Middle frontal gyrus (tissue), 1 donor: ENCODE results near the gene IQCK.

Source experiments
- DNase-seq: peaks from one replicate; pipeline ENCODE4 v3.0.0-alpha.2; 2015; ENCODE audit warnings: low spot score; ENCODE audit errors: extremely low spot score

Gene IQCK

DNA sequence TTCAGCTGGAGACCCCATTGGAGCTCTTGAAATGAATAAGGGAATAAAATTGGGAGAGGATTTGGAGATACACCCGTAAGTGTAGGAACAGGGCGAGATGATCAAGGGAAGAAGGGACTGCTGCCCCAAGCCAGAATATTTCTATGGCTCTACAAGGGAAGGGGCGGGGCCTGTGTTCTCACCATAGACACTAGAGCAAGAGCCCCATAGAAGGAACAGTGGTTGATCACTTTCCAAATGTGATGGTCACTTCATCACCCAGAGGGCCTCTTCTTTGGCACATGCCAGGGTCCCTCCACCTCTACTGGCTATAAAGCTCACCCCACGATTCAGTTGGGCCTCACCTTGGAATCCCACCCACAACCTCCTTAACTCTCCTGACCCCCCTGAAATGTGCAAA, 141.5 kb downstream of the IQCK start:
- no peak for DNase-seq

- DNase-seq: no peak
Observed at GRCh38 chr16:19860166-19861041, 142.3 kb downstream of the IQCK start.

DNA sequence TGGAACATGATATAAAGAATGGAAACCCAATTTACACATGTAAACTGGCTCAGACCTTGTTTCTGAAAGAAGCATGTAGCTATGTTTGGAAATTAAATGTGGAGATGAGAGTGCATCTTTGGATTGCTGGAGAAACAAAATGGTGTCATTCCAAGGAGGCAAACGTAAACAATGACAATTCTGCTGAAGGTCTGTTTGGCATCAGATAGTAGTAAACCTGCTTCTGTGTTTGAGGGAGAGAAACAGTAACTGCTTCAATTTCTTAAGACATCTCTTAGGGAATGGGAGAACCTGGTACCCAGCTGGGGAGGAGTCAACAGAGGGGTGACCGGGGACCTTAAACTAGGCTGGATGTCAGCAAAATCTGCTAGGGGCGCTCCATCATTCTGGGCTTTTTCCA, 143.1 kb downstream of the IQCK start:
- no peak for DNase-seq

DNA sequence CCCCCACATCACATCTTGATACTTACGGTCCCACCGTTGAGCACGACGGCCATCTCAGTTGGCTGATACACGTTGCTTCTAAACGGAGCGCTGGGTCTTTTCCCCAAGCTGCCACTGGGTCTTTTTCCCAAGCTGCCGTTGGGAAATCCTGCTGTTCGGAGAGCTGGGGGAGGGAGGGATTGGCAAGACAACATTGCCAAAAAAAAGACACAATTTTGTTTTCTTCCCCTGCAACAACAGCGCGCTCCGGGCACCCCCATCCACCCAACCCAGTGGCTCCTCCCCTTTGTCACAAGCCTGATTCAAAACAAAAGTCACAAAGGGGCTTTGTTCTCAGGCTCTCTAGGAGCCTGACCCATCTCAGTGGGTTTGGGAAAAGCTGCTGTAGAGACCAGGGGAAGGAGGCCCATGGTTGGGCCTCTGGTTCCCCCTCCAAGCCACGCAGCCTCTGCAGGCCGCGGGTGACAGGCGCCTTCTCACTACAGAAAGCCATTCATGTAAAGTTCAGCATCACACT, 143.8 kb downstream of the IQCK start:
- DNase-seq: peak; percentile 76

- DNase-seq: no peak
Observed at GRCh38 chr16:19863990-19864389, 145.9 kb downstream of the IQCK start.

DNA sequence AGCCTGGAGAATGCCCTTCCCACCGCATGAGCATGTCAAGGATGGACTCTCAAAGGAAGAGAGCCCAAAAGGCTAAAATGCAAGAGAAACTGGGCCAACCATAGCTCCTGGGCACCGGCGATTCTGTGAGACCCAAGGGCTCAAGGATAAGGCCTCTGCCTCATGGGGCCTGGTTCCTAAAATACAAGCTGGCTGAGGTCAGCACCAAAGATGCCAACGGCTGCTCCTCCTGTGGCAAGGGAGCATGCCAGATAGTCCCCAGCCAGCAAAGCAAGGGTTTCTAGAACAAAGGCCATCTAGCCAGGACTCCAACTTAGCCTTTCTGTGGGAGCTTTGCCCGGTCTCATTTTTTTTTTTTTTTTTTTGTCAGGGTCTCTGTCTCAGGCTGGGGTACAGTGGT, 146.5 kb downstream of the IQCK start:
- no peak for DNase-seq

DNA sequence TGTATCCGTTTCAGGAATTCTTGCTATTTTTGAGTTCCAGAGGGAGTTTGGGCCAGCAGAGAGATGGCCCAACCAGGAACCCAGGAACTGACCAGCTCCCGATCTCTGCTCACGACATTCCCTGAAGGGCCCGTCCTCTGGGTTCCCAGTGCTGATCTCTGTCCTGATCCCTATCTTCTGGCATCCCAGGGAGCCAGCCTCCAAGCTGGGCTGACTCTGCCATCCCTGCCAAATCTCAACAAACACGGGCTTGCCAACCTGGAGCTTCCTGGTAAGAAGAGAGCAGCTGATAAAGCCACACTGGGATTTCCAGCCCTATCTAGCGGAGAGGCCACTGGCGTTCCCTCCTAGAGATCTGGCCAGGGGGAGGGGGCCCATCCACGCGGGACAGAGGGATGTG, 150.3 kb downstream of the IQCK start:
- no peak for DNase-seq

GRCh38 chr16:19871721-19872120, 153.7 kb downstream of the IQCK start:
- DNase-seq: no peak

GRCh38 chr16:19872179-19872863, 154.2 kb downstream of the IQCK start:
- DNase-seq: no peak

- no peak for DNase-seq
Observed at GRCh38 chr16:19872935-19873334, 154.9 kb downstream of the IQCK start.

GRCh38 chr16:19874026-19874425, 156.0 kb downstream of the IQCK start:
- no peak for DNase-seq

DNA sequence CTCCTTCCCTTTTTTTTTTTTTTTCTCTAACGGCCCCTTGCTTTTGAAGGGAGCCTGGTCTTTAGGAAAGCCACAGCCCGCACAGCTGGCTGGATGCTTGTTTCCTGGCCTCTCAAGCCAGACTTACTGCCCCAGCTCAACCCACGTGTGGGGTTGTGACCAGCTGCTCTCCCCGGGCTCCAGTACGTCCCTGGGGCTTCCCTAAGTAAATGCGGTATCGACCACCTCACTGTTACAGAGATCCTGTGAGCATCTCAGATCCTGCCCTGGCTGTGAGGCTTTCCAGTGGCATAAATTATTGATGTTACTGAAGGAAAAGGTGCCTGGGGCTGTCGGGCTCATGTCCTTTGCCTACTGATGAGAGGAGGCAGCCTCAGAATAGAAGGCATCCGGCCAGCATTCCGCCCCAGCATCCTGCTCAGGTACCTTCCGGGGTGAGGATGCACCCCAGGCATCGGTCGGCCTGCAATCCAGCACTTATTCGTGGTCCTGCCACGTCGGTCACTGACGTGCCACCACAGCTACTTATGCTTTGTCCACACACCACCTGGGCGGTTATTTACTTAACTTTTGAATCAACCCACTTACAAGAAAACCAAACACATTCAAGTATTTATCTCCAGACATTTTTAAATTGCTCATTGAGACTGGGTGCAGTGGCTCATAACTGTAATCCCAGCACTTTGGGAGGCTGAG, 156.9 kb downstream of the IQCK start:
- DNase-seq: no peak

DNA sequence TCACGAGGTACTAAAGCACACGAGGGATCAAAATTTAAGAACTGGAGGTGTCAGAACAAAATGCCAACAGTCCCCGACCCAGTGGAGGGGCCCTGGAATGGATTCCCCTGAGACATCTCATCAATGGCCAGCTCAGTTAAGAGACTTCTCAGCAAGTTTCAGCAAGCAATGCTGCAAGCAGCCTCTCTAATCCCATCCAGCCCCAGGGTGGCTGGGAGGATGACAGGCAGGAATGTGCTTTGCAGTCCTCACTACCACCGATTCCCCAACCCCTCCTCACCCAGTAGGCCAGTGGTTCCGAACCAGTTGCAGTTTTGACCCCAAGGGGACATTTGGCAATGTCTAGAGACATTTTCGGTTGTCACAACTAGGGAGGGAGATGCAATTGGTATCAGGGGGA, 157.8 kb downstream of the IQCK start:
- DNase-seq: no peak

GRCh38 chr16:19876501-19877059, 158.5 kb downstream of the IQCK start:
- no peak for DNase-seq

GRCh38 chr16:19878757-19879156, 160.7 kb downstream of the IQCK start:
- DNase-seq: no peak

DNA sequence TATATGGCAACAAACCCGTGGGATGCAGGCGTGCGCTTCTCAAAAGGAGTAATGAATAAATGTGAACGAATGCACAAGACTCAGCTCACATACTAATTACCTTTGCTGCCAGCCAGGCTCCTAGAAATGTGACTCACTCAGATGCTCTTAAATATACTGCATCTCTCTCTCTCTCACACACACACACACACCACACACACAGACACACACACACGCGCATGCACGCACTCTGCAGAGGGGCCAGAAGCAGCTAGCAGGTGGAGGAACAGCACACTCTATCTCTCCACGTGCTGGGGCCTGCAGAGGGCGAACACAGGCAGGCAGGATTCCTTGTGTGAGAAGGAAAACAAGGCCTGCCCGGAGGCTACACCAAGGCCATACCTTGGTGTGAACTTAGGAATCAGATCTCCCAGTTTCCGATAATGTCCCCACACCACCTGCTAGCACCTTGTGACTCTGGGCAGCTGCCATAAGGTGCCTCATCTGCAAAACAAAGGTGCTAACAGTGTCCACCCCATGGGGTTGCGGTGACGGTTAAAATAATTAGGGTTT, 161.2 kb downstream of the IQCK start:
- no peak for DNase-seq

GRCh38 chr16:19881028-19881427, 163.0 kb downstream of the IQCK start:
- DNase-seq: no peak

DNA sequence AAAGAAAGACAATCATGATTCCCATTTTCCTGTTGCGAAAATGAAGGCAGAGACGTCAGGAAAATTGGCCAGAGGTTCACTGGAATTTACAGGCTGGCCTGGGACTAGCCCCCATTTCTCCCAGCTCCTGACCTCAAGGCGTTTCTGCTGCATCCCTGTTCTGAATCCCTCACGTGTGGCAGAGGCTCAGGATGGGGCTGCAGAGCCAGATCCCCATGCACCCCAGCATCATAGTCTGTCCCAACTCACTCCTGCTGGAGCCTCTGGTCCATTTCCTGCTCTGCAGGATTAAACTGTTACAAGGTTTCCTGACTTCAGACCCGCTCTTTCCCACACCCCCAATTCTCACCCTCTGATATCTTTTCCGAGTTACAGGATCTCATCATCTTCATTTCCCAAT, 163.7 kb downstream of the IQCK start:
- no peak for DNase-seq

- peak; percentile 67 for DNase-seq
Observed at GRCh38 chr16:19882186-19882585, 164.1 kb downstream of the IQCK start.

- DNase-seq: no peak
Observed at GRCh38 chr16:19882646-19883045, 164.6 kb downstream of the IQCK start.

DNA sequence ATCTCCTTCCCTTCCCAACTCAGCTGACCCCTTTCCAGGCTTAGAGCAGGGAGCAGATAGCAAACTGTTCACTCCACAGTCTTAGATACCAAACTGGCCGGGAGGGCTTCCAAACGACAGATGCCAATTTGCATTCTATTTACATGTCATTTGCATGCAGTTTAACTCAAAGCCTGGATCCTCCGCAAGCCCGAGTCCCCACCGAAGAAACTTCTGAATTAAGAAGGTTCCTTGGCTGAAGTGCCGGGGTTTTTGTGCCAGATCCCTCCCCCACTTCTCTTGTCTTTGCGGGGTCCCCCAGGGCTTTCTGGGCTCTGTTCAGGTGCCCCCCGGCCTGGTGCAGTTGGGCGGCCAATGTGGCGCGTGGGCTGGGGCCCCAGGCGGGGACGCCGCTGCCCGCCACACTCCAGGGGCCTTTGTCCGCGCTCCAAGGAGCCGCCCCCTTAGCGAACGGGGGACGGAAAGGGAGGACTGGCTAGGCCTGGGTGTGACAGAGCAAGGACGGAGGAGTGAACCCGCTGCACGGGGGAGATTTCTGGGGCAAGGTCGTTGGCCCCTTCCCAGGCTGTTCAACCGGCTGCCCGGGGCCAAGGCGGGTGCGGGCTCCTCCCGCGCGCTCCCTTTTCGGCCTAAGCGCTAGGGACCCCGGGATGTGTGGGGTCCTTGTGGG, 165.4 kb downstream of the IQCK start:
- peak; percentile 80 for DNase-seq
